HG02610 (cell line): ENCODE measurements around the gene LGALS14.

Source experiments
- ATAC-seq: cut with Tn5 transposase; IDR thresholded peaks from one replicate; pipeline ENCODE4 v1.9.1; 2021; ENCODE audit warnings: mild to moderate bottlenecking, moderate library complexity; ENCODE audit not compliant: unreplicated experiment

The LGALS14 gene

GRCh38 chr19:39740395-39740794 lies 36.1 kb downstream of the LGALS14 start:
- no peak for ATAC-seq

- ATAC-seq, result no peak
These were observed 41.4 kb downstream of the LGALS14 start for GRCh38 chr19:39745643-39746042.

GRCh38 chr19:39746836-39747529 lies 42.7 kb downstream of the LGALS14 start:
- ATAC-seq, result no peak

- ATAC-seq, result no peak
These were observed 45.7 kb downstream of the LGALS14 start for GRCh38 chr19:39749981-39750380.

- ATAC-seq, result no peak
These were observed 48.1 kb downstream of the LGALS14 start for GRCh38 chr19:39752390-39752789.

GRCh38 chr19:39752795-39753194 lies 48.5 kb downstream of the LGALS14 start:
- ATAC-seq, result no peak

- ATAC-seq, result no peak
These were observed 50.3 kb downstream of the LGALS14 start for GRCh38 chr19:39754544-39754943.

GRCh38 chr19:39754971-39755370 lies 50.7 kb downstream of the LGALS14 start:
- ATAC-seq, result no peak
